Measurements from ENCODE around the gene TMEM185B.
"Not testable (repeated sequence)": the region's sequence is repeated elsewhere in the genome, so short reads cannot be mapped to it uniquely, and the experiment has no call there.

TMEM185B gene

GRCh38 chr2:120235681-120236080, 12.5 kb upstream of the TMEM185B start:
- Histone ChIP-seq H3K27ac (ENCODE audit: low read depth, low read length) (no peak overlapping the region), H3K4me2 (ENCODE audit: low read length) (no peak overlapping the region), H3K9me3 (ENCODE audit: control insufficient read depth, insufficient read depth, low read length) (no peaks in the 10 kb centered on the region), H3K9me2 (replicated peaks; ENCODE audit: control insufficient read depth, low read length) (no peaks in the 10 kb centered on the region), H3K4me1 (ENCODE audit: control insufficient read depth, low read length) (peaks cover 26% of the 10 kb centered on the region), H3K27me3 (ENCODE audit: control insufficient read depth, low read length) (no peaks in the 10 kb centered on the region), H4K20me1 (ENCODE audit: control insufficient read depth, insufficient read depth, low read depth, low read length) (no peaks in the 10 kb centered on the region), H3F3A (ENCODE audit: control insufficient read depth, insufficient read depth) (no peaks in the 10 kb centered on the region), H3K36me3 (ENCODE audit: control insufficient read depth, low read length) (no peaks in the 10 kb centered on the region), H3K4me3 (ENCODE audit: low read length) (no peak overlapping the region), H3K79me2 (ENCODE audit: control insufficient read depth, low read length) (no peaks in the 10 kb centered on the region)
- TF ChIP-seq EZH2phosphoT487 (IDR thresholded peaks at IDR 0.05; ENCODE audit: borderline replicate concordance, low read length) (no peak), CTCF (IDR thresholded peaks at IDR 0.05; ENCODE audit: low read depth, low read length, poor library complexity, severe bottlenecking) (no peak)

- peaks cover 29% of the 10 kb centered on the region for H3K4me1 ChIP-seq (ENCODE audit: control insufficient read depth, low read length)
- H3K36me3 ChIP-seq (ENCODE audit: control insufficient read depth, low read length); H3K79me2 ChIP-seq (ENCODE audit: control insufficient read depth, low read length); H3K4me2 ChIP-seq (ENCODE audit: low read length); H3K27me3 ChIP-seq (ENCODE audit: control insufficient read depth, low read length); H3K4me3 ChIP-seq (ENCODE audit: low read length); H3K27ac ChIP-seq (ENCODE audit: low read depth, low read length); H4K20me1 ChIP-seq (ENCODE audit: control insufficient read depth, insufficient read depth, low read depth, low read length); H3F3A ChIP-seq (ENCODE audit: control insufficient read depth, insufficient read depth); H3K9me2 ChIP-seq (replicated peaks; ENCODE audit: control insufficient read depth, low read length); H3K9me3 ChIP-seq (ENCODE audit: control insufficient read depth, insufficient read depth, low read length): not testable (repeated sequence)
These were observed 12.0 kb upstream of the TMEM185B start for GRCh38 chr2:120235158-120235557.

- no peaks in the 10 kb centered on the region for H3K36me3 ChIP-seq (ENCODE audit: control insufficient read depth, low read length)
- no peaks in the 10 kb centered on the region for H3K79me2 ChIP-seq (ENCODE audit: control insufficient read depth, low read length)
- H3K27ac ChIP-seq (ENCODE audit: low read depth, low read length), result no peak overlapping the region
- H3K4me2 ChIP-seq (ENCODE audit: low read length), result no peak overlapping the region
- 0 out of 2 replicates have a peak, but pooled peaks cover 3% of the 10 kb centered on the region for H3F3A ChIP-seq (ENCODE audit: control insufficient read depth, insufficient read depth)
- peaks cover 45% of the 10 kb centered on the region for H3K4me1 ChIP-seq (ENCODE audit: control insufficient read depth, low read length)
- no peaks in the 10 kb centered on the region for H3K9me3 ChIP-seq (ENCODE audit: control insufficient read depth, insufficient read depth, low read length)
- no peak for TF ChIP-seq EZH2phosphoT487 (IDR thresholded peaks at IDR 0.05; ENCODE audit: borderline replicate concordance, low read length)
- TF ChIP-seq CTCF (IDR thresholded peaks at IDR 0.05; ENCODE audit: low read depth, low read length, poor library complexity, severe bottlenecking), result no peak
- H3K4me3 ChIP-seq (ENCODE audit: low read length), result no peak overlapping the region
- no peaks in the 10 kb centered on the region for H3K9me2 ChIP-seq (replicated peaks; ENCODE audit: control insufficient read depth, low read length)
- H3K27me3 ChIP-seq (ENCODE audit: control insufficient read depth, low read length), result no peaks in the 10 kb centered on the region
- no peaks in the 10 kb centered on the region for H4K20me1 ChIP-seq (ENCODE audit: control insufficient read depth, insufficient read depth, low read depth, low read length)
These were observed 10.1 kb upstream of the TMEM185B start for GRCh38 chr2:120233292-120233691.

- H3F3A ChIP-seq (ENCODE audit: control insufficient read depth, insufficient read depth), result peaks cover 3% of the 10 kb centered on the region; the same call in 1 of the 2 replicates
- H4K20me1 ChIP-seq (ENCODE audit: control insufficient read depth, insufficient read depth, low read depth, low read length), result no peaks in the 10 kb centered on the region
- H3K79me2 ChIP-seq (ENCODE audit: control insufficient read depth, low read length), result no peaks in the 10 kb centered on the region
- no peak for TF ChIP-seq CTCF (IDR thresholded peaks at IDR 0.05; ENCODE audit: low read depth, low read length, poor library complexity, severe bottlenecking)
- TF ChIP-seq EZH2phosphoT487 (IDR thresholded peaks at IDR 0.05; ENCODE audit: borderline replicate concordance, low read length), result no peak
- H3K4me3 ChIP-seq (ENCODE audit: low read length), result peak overlapping the region; percentile 50
- H3K4me1 ChIP-seq (ENCODE audit: control insufficient read depth, low read length), result peaks cover 56% of the 10 kb centered on the region
- H3K27me3 ChIP-seq (ENCODE audit: control insufficient read depth, low read length), result no peaks in the 10 kb centered on the region
- H3K27ac ChIP-seq (ENCODE audit: low read depth, low read length), result no peak overlapping the region
- peak overlapping the region; percentile 72 for H3K4me2 ChIP-seq (ENCODE audit: low read length)
- no peaks in the 10 kb centered on the region for H3K36me3 ChIP-seq (ENCODE audit: control insufficient read depth, low read length)
- no peaks in the 10 kb centered on the region for H3K9me3 ChIP-seq (ENCODE audit: control insufficient read depth, insufficient read depth, low read length)
- no peaks in the 10 kb centered on the region for H3K9me2 ChIP-seq (replicated peaks; ENCODE audit: control insufficient read depth, low read length)
These were observed 8.9 kb upstream of the TMEM185B start for GRCh38 chr2:120231974-120232635.

All from DOHH2 (cell line).